Measurements from ENCODE around the gene DYNLT5.

DNA sequence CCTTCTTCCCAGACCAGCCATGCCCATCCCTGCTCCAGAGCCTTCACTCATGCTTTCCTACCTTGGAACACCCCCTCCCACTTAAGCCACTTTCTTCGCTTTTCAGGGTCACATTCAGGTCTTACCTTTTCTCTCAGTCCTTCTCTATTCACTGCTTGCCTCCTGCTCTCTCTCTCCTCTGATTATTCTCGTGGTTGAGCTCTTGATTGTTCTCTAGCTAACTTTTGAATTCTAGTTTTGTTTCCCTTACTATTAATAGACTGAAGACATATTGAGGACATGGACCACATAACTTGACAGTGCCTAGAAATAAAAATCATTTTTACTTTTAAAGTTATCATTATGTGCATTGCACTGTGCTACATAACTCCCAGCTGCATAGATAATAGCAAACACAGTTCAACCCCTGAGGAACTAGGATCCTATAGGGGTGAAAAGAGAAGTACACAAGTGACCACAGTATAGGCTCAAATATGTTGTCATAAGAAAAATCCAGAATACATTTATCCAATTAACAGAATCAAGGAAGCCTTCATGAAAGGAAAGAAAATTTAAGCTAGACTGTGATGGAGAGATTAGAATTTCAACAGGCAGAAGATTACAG is 27.3 kb downstream of the DYNLT5 start:
- TF ChIP-seq, protein P1, sequence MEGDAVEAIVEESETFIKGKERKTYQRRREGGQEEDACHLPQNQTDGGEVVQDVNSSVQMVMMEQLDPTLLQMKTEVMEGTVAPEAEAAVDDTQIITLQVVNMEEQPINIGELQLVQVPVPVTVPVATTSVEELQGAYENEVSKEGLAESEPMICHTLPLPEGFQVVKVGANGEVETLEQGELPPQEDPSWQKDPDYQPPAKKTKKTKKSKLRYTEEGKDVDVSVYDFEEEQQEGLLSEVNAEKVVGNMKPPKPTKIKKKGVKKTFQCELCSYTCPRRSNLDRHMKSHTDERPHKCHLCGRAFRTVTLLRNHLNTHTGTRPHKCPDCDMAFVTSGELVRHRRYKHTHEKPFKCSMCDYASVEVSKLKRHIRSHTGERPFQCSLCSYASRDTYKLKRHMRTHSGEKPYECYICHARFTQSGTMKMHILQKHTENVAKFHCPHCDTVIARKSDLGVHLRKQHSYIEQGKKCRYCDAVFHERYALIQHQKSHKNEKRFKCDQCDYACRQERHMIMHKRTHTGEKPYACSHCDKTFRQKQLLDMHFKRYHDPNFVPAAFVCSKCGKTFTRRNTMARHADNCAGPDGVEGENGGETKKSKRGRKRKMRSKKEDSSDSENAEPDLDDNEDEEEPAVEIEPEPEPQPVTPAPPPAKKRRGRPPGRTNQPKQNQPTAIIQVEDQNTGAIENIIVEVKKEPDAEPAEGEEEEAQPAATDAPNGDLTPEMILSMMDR (IDR thresholded peaks at IDR 0.05), result no peak
- no peak for TF ChIP-seq POLR2A (IDR thresholded peaks at IDR 0.05)
